ENCODE results near the gene ANKRD33.
"Not testable (repeated sequence)": the region's sequence is repeated elsewhere in the genome, so short reads cannot be mapped to it uniquely, and the experiment has no call there.

Gene ANKRD33

DNA sequence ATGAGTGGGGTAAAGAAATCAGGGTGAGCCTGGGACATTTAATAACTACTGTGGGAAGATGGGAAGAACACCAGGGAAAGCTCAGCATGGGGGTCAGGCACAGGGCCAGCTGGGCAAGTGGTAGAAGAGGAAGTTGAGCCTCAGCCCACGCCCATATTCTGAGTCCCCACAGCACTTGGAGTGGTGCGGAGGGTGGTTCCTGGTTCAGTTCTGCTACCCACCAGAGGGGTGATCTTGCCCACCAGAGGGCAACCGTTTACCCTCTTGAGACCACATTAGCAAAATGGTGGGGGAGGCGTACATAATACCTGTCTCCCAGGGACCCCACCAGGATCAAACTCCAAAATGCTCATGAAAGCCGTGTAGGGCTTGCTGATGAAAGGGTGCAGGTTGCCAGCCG lies 16.8 kb upstream of the ANKRD33 start:
- Histone ChIP-seq H3K27me3 (ENCODE audit: control insufficient read depth, insufficient read depth, low read length) (peaks cover 48% of the 10 kb centered on the region), H3K36me3 (ENCODE audit: control insufficient read depth, insufficient read depth, low read length) (no peaks in the 10 kb centered on the region), H3K4me1 (ENCODE audit: control insufficient read depth, insufficient read depth, low read length) (peaks cover 25% of the 10 kb centered on the region)

DNA sequence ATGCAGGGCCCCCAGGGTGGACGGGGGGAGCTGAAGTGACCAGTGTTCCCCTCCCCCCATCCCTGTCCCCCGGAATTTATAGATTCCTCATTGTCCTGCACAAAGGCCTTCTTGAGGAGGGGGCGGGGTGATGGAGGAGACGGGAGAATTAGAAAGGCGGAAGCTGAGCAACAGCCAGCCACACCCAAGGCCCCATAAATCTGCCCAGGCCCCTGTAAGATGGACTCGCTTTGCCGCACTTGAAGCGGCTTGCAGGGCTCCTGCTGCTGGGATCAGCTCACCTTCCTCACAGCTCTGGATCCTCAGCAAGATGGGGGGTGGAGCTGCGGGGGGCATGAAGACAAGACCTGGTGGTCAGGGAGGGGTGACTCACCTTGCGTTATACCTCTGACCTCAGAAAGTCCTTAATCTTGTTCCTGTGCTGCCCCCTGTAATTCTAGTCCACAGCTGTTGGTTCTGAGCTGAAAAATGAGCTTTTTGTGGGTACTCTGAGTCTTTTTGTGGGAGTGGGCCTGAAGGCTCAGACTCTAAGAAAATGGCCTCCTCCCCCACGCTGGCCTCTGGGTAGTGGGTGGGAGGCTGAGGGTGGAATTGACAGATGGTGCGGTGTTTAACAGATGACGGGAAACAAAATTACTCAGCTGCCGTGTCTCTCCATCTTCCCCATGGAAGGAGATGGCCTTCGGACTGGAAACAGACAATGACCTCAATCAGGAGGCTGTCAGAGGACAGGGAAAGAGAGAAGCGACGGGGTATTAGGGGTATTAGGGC lies 15.8 kb upstream of the ANKRD33 start:
- H3K4me3 ChIP-seq (ENCODE audit: low read depth, low read length), result no peak overlapping the region
- peaks cover 46% of the 10 kb centered on the region for H3K27me3 ChIP-seq (ENCODE audit: control insufficient read depth, insufficient read depth, low read length)
- no peaks in the 10 kb centered on the region for H3K9me3 ChIP-seq (ENCODE audit: control insufficient read depth, insufficient read depth, low read length)
- no peak overlapping the region for H3K9ac ChIP-seq (ENCODE audit: low read depth, low read length)
- peaks cover 21% of the 10 kb centered on the region for H3K4me1 ChIP-seq (ENCODE audit: control insufficient read depth, insufficient read depth, low read length)
- H3K36me3 ChIP-seq (ENCODE audit: control insufficient read depth, insufficient read depth, low read length), result no peaks in the 10 kb centered on the region

More for the DNA sequence above, 16.8 kb upstream of the ANKRD33 start:
- Histone ChIP-seq H3K9me3 (ENCODE audit: control insufficient read depth, insufficient read depth, low read length) (no peaks in the 10 kb centered on the region), H3K4me3 (ENCODE audit: low read depth, low read length) (no peak overlapping the region), H3K9ac (ENCODE audit: low read depth, low read length) (no peak overlapping the region)

DNA sequence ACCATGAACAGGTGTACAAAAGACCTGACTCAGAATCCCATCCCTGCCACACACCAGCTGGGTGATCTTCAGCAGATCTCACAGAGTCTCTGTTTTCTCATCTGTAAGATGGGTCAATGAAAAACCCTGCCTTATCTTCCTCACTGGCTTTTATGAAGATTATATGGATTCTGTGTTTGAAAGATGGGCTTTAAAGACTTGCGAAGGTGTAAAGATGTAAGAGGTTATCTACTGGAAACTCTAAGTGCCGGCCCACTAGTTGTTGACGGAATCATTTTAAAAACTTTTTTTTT lies 15.3 kb upstream of the ANKRD33 start:
- Histone ChIP-seq H3K9ac (ENCODE audit: low read depth, low read length) (no peak overlapping the region), H3K9me3 (ENCODE audit: control insufficient read depth, insufficient read depth, low read length) (no peaks in the 10 kb centered on the region), H3K4me3 (ENCODE audit: low read depth, low read length) (no peak overlapping the region), H3K27me3 (ENCODE audit: control insufficient read depth, insufficient read depth, low read length) (peaks cover 40% of the 10 kb centered on the region), H3K36me3 (ENCODE audit: control insufficient read depth, insufficient read depth, low read length) (no peaks in the 10 kb centered on the region), H3K4me1 (ENCODE audit: control insufficient read depth, insufficient read depth, low read length) (peaks cover 21% of the 10 kb centered on the region)

DNA sequence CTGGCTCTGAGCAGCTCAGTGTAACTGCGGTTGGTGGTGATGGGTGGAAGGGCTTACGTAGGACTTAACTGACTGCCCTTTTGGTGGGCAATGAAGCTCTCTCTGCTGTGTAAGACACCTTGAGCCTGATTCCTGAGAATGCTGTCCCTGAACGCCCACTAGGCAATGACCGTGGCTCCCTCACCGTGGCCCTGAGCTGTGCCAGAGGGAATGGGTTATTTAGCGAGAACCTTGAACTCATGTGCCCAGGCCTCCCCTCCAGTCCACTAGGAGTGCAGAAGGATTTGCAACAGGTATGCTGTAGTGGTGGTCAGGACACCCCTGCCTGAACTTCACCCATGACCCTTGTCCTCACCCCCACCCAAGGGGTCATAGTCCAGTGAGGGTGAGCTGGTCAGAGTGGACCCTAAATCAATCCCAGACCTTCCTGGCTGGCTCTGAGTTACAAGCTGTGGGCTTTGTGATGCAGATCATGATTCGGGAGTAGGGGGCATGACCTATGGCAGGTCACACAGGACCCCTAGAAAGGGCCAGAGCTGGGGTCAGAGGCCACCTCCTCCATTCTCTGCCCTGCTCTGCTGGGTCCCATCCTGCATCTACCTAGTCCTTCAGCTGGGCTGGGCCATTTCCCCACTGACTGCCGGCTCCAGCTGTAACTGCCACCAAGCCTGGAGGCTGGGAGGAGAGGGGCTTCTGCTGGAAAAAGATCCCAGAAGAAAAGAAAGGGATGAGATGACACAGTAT lies 14.5 kb upstream of the ANKRD33 start:
- H3K4me1 ChIP-seq (ENCODE audit: control insufficient read depth, insufficient read depth, low read length), result peaks cover 20% of the 10 kb centered on the region
- no peaks in the 10 kb centered on the region for H3K9me3 ChIP-seq (ENCODE audit: control insufficient read depth, insufficient read depth, low read length)
- H3K9ac ChIP-seq (ENCODE audit: low read depth, low read length), result no peak overlapping the region

DNA sequence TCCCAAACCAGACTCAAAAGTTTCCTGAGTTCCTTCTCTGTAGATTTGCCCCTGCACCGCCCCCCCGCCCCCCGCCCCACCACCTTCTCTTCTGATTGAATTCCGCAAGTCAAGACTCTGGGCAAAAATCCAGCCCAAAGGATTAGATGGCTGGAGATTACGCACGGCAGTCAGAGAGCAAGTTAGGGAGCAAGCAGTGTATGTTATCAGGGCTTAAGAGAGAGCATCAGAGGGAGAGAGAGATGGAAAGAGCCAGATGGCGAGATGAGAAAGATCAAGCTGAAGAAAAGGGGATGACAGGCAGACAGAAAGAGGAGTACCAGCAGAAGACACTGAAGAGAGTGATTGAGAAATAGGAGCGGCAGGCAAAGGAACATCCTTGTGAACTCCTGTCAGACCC lies 13.9 kb upstream of the ANKRD33 start:
- H3K4me3 ChIP-seq (ENCODE audit: low read depth, low read length), result no peak overlapping the region
- H3K9ac ChIP-seq (ENCODE audit: low read depth, low read length), result no peak overlapping the region
- peaks cover 18% of the 10 kb centered on the region for H3K4me1 ChIP-seq (ENCODE audit: control insufficient read depth, insufficient read depth, low read length)
- H3K27me3 ChIP-seq (ENCODE audit: control insufficient read depth, insufficient read depth, low read length), result peaks cover 27% of the 10 kb centered on the region
- no peaks in the 10 kb centered on the region for H3K9me3 ChIP-seq (ENCODE audit: control insufficient read depth, insufficient read depth, low read length)
- no peaks in the 10 kb centered on the region for H3K36me3 ChIP-seq (ENCODE audit: control insufficient read depth, insufficient read depth, low read length)

More for the DNA sequence above, 14.5 kb upstream of the ANKRD33 start:
- H3K36me3 ChIP-seq (ENCODE audit: control insufficient read depth, insufficient read depth, low read length), result no peaks in the 10 kb centered on the region
- H3K4me3 ChIP-seq (ENCODE audit: low read depth, low read length), result no peak overlapping the region
- peaks cover 32% of the 10 kb centered on the region for H3K27me3 ChIP-seq (ENCODE audit: control insufficient read depth, insufficient read depth, low read length)

DNA sequence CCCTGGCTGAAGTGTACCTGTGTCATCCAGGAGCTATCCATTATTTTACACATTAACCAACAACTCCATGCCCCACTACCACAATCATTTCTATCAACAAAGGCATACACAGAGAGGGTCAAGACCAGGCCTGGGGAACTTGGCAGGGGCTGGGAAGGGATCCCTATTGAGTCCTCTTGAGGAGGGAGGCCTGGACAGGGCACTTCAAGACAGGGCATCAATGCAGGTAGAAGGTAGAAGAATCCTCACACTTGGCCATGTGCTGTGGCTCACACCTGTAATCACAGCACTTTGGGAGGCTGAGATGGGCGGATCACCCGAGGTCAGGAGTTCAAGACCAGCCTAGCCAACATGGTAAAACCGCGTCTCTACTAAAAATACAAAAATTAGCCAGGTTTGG lies 13.4 kb upstream of the ANKRD33 start:
- Histone ChIP-seq H3K27me3 (ENCODE audit: control insufficient read depth, insufficient read depth, low read length) (peaks cover 27% of the 10 kb centered on the region), H3K4me3 (ENCODE audit: low read depth, low read length) (no peak overlapping the region), H3K9ac (ENCODE audit: low read depth, low read length) (no peak overlapping the region), H3K4me1 (ENCODE audit: control insufficient read depth, insufficient read depth, low read length) (peaks cover 18% of the 10 kb centered on the region), H3K9me3 (ENCODE audit: control insufficient read depth, insufficient read depth, low read length) (no peaks in the 10 kb centered on the region), H3K36me3 (ENCODE audit: control insufficient read depth, insufficient read depth, low read length) (no peaks in the 10 kb centered on the region)

DNA sequence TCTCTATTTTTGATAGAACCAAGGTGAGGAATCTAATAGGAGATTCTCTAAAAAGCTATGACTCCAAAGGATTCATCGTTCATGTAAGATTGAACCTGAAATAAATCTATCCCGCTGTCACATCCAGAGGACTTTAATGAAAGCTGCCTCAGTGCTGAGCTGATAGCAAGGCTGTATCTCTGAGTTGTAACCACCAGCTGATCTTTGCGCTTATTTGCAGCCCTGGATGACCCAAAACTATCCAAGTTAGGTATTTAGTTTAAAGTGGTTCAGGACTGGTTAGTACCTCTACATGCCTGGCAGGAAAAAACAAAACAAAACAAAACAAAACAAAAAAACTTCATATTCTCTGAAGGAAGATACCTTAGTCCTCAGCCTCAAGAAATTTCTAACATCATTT lies 8.8 kb upstream of the ANKRD33 start:
- Histone ChIP-seq H3K36me3 (ENCODE audit: control insufficient read depth, insufficient read depth, low read length) (no peaks in the 10 kb centered on the region), H3K9ac (ENCODE audit: low read depth, low read length) (no peak overlapping the region), H3K27me3 (ENCODE audit: control insufficient read depth, insufficient read depth, low read length) (peaks cover 2% of the 10 kb centered on the region), H3K4me3 (ENCODE audit: low read depth, low read length) (no peak overlapping the region), H3K4me1 (ENCODE audit: control insufficient read depth, insufficient read depth, low read length) (peaks cover under 1% of the 10 kb centered on the region), H3K9me3 (ENCODE audit: control insufficient read depth, insufficient read depth, low read length) (no peaks in the 10 kb centered on the region)

DNA sequence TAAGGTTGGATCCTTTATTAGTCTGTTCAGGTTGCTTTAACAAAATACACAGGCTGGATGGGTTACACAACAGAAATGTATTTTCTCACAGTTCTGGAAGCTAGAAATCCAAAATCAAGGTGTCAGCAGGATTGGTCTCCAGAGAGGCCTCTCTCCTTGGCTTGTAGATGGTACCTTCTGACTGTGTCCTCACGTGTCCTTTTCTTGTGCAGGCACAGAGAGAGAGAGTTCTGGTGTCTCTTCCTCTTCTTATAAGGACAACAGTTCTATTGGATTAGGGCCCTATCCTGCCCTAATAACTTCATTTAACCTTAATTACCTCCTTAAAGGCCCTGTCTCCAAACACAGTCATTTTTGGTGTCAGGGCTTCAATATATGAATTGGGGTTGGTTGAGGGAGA lies 4.6 kb upstream of the ANKRD33 start:
- no peaks in the 10 kb centered on the region for H3K9me3 ChIP-seq (ENCODE audit: control insufficient read depth, insufficient read depth, low read length)
- no peak overlapping the region for H3K9ac ChIP-seq (ENCODE audit: low read depth, low read length)
- H3K4me3 ChIP-seq (ENCODE audit: low read depth, low read length), result no peak overlapping the region
- peaks cover 4% of the 10 kb centered on the region for H3K27me3 ChIP-seq (ENCODE audit: control insufficient read depth, insufficient read depth, low read length)
- H3K4me1 ChIP-seq (ENCODE audit: control insufficient read depth, insufficient read depth, low read length), result no peaks in the 10 kb centered on the region
- no peaks in the 10 kb centered on the region for H3K36me3 ChIP-seq (ENCODE audit: control insufficient read depth, insufficient read depth, low read length)

DNA sequence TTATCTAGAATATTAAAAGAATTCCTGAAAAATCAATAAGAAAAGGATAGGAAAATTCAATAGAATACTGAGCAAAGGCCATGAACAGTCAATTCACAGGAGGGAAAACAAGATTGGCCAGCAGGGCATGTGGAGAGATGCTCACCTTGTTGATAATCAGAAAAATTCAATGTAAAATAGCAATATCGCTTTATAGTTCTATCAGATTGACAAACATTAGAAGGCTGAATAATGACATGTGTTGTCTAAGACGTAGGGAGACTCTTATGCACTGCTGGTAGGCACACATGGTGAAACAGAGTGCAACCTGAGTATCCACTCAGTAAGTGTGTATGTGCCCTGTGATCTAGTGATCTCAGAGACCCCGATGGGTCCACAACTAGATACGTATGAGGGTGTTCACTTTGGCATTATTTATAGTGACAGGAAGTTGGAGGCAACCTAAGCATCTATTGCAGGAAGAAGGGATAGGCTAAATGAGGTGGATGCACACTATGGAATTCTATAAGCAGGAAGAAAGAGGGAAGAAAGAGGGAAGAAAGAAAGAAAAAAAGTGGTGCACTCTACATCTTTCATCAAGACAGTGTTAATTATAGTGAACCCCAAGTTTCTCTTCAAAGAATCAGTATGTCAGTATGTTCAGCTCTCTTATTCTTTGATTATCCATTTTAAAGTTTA lies 3.8 kb upstream of the ANKRD33 start:
- Histone ChIP-seq H3K9ac (ENCODE audit: low read depth, low read length) (no peak overlapping the region), H3K9me3 (ENCODE audit: control insufficient read depth, insufficient read depth, low read length) (no peaks in the 10 kb centered on the region), H3K4me1 (ENCODE audit: control insufficient read depth, insufficient read depth, low read length) (no peaks in the 10 kb centered on the region), H3K36me3 (ENCODE audit: control insufficient read depth, insufficient read depth, low read length) (no peaks in the 10 kb centered on the region), H3K27me3 (ENCODE audit: control insufficient read depth, insufficient read depth, low read length) (peaks cover 12% of the 10 kb centered on the region), H3K4me3 (ENCODE audit: low read depth, low read length) (no peak overlapping the region)

DNA sequence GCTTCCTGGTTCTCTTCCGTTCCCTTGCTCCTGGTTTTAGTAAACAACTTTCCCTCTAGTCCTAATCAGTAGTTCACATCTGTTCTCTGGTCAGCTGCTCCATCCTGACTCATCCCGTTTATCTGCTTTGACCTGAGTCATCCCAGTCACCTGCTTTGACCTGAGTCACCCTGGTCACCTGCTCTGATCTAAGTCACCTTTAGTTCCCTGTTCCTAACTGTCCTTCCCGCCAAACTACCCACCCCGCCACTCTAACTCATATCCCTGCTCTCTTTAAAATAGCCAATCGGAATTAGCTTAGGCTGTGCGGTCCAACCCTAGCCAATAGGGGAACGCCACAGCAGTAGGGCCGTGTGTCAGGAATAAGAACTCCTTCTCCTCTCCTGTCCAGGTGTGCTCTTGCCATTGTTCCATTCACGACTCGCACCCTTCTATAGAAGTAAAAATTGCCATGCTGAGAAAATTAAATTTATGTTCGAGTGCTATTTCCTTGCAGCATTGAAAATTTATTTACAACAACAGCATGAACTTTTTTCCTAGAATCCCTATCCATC lies 3.1 kb upstream of the ANKRD33 start:
- H3K36me3 ChIP-seq (ENCODE audit: control insufficient read depth, insufficient read depth, low read length), result no peaks in the 10 kb centered on the region
- no peak overlapping the region for H3K4me3 ChIP-seq (ENCODE audit: low read depth, low read length)
- H3K27me3 ChIP-seq (ENCODE audit: control insufficient read depth, insufficient read depth, low read length), result peaks cover 14% of the 10 kb centered on the region
- H3K9me3 ChIP-seq (ENCODE audit: control insufficient read depth, insufficient read depth, low read length), result no peaks in the 10 kb centered on the region
- H3K9ac ChIP-seq (ENCODE audit: low read depth, low read length), result no peak overlapping the region
- peaks cover 2% of the 10 kb centered on the region for H3K4me1 ChIP-seq (ENCODE audit: control insufficient read depth, insufficient read depth, low read length)

DNA sequence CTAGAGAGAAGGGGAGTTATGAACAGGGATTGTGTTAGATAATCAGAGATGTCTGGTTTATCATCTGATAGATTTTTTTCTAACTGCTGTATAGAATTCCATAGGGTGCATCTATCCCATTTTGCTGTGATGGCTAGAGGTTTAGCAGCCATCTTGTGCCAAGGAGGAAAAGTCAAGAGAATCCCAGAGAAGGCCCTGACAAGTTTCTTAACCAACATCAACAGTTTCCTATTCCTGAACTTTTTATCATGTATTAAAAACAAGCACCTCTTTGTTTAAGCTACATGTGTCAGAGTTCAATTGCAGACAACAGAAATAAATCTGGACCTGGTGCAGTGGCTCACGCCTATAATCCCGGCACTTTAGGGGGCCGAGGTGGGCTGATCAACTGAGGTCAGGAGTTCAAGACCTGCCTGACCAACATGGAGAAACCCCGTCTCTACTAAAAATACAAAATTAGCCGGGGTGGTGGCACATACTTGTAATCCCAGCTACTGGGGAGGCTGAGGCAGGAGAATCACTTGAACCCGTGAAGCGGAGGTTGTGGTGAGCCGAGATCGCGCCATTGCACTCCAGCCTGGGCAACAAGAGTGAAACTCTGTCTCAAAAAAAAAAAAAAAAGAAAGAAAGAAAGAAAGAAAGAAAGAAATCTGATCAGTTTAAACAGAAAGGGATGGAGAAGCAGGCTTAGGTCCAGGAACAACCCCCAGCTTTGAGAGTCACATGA lies 2.4 kb upstream of the ANKRD33 start:
- peaks cover 14% of the 10 kb centered on the region for H3K27me3 ChIP-seq (ENCODE audit: control insufficient read depth, insufficient read depth, low read length)
- not testable (repeated sequence) for H3K9ac ChIP-seq (ENCODE audit: low read depth, low read length); H3K9me3 ChIP-seq (ENCODE audit: control insufficient read depth, insufficient read depth, low read length); H3K4me3 ChIP-seq (ENCODE audit: low read depth, low read length); H3K4me1 ChIP-seq (ENCODE audit: control insufficient read depth, insufficient read depth, low read length); H3K36me3 ChIP-seq (ENCODE audit: control insufficient read depth, insufficient read depth, low read length)
